Gastroesophageal sphincter (tissue), 4 donors: ENCODE results near the gene MAP1LC3A. TPM values are rescaled to one million over a fixed set of nuclear protein-coding genes. Genes with fewer than 3 reads are reported as not detected.

Experiments used
- ATAC-seq: fragments of 150-250 bp; one replicate; pipeline ENCODE4 v1.9.1; 2016; ENCODE audit warnings: mild to moderate bottlenecking, moderate library complexity
- H3K27ac ChIP-seq, 4 donors: fragments of 200-600 bp; sonication (generic) in 3 of 4; 1 replicate in 3 of 4; 2 replicates in 1 of 4; pipeline ENCODE4 v1.5.1; 2016 to 2019
- H3K27me3 ChIP-seq: fragments of 200-600 bp; sonication (generic); one replicate; pipeline ENCODE4 v1.5.1; 2019
- H3K36me3 ChIP-seq, 2 donors: fragments of 200-600 bp; sonication (generic); one replicate each; pipeline ENCODE4 v1.5.1; 2019; ENCODE audit warnings: control low read depth in 1 of 2
- H3K4me1 ChIP-seq, 3 donors: fragments of 200-600 bp; sonication (generic); 1 replicate in 2 of 3; 2 replicates in 1 of 3; pipeline ENCODE4 v1.5.1; 2016 to 2019; ENCODE audit warnings: control low read depth in 2 of 3
- H3K4me3 ChIP-seq, 2 donors: fragments of 200-600 bp; sonication (generic); one replicate each; pipeline ENCODE4 v1.5.1; 2019; ENCODE audit warnings: mild to moderate bottlenecking in 1 of 2, moderate library complexity in 1 of 2
- H3K9me3 ChIP-seq, 3 donors: fragments of 200-600 bp; sonication (generic); one replicate each; pipeline ENCODE4 v1.5.1; 2017 to 2019; ENCODE audit warnings: control low read depth in 2 of 3
- EP300 ChIP-seq: sonication (generic); formaldehyde crosslinking; IDR thresholded peaks from one replicate; pipeline ENCODE4 v1.6.1; 2017; ENCODE audit warnings: antibody characterized with exemption, mild to moderate bottlenecking
- POLR2A ChIP-seq, 2 donors: fragments of 450-650 bp; IDR thresholded peaks; one replicate each; pipeline ENCODE4 v1.6.1; 2017; ENCODE audit warnings: antibody characterized with exemption in 2 of 2, mild to moderate bottlenecking in 2 of 2, moderate library complexity in 1 of 2
- POLR2AphosphoS5 ChIP-seq: sonication (generic); formaldehyde crosslinking; IDR thresholded peaks from one replicate; pipeline ENCODE4 v1.6.1; 2017; ENCODE audit warnings: antibody characterized with exemption
- WGBS, 2 donors: methylation state at CpG; one replicate each; pipeline ENCODE4 v1.1.5; 2018; ENCODE audit warnings: low coverage in 1 of 2; 5-methylcytosine and 5-hydroxymethylcytosine counted together
- total RNA-seq, 4 donors: library from RNA; depleted of rRNA; stranded (reverse); fragments of >200 nt; gene quantifications; one replicate each; pipeline ENCODE4 v1.1.0, GENCODE V29; 2016
- TF ChIP-seq, protein P1 (sequence below), 4 experiments: fragments of 200-600 bp in 2 of 4; fragments of 450-650 bp in 2 of 4; sonication (generic) in 1 of 4; IDR thresholded peaks; one replicate each; pipeline ENCODE4 v1.5.1; 2017 to 2019; ENCODE audit warnings: antibody characterized with exemption in 4 of 4, mild to moderate bottlenecking in 2 of 4, moderate library complexity in 2 of 4

MAP1LC3A gene
- total RNA-seq, 4 donors from 2014 or later, result 96.0 to 134 (median 115) TPM

DNA sequence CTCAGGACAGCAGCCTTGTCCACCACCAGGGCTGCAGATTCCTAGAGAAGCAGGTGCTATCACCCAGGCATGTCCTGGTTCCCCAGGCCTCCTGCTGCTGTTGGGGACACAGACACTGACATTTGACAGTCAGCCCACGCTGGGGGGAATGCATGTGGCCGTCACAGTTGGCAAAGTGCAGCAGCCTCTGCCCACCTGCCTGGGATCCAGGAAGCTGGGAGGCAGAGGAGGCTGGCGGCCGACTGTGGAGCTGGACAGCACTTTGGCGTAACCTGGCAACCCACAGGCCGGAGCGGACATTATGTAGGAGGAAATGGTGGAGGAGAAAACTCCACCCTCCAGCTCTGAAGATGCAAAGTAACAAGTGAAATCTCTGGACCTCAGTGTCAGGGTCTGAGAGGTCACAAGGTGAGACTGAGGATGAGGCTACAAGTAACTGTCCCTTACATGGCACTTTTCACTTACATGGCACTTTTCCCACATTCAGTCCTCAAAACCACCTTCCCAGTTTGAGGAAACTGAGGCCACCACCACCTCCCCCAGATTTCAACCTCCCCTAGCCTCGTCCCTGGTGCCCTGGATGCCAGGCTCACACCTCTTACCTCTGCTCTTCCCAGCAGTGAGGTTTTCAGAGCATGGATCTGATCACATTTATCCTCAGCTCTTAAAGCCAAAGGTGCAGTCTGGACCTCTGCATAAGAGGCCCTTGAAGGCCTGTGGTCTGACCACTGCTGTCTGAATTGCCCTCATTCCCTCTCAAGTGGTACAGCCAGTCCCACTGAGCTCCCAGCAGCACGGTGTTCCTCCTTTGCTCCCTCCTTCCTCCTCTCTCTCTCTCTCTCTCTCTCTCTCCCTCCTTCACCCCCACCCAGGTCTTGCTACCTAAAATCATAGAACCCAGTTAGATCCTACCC lies 8.7 kb downstream of the MAP1LC3A start:
- WGBS, 2 donors, result 91 to 96% methylated on average over 3 to 6 of the region's 9 CpGs
- no peak overlapping the region for H3K4me3 ChIP-seq
- no peak for ATAC-seq
- no peaks in the 10 kb centered on the region for H3K4me1 ChIP-seq
- TF ChIP-seq POLR2AphosphoS5, result no peak
- TF ChIP-seq, protein P1, sequence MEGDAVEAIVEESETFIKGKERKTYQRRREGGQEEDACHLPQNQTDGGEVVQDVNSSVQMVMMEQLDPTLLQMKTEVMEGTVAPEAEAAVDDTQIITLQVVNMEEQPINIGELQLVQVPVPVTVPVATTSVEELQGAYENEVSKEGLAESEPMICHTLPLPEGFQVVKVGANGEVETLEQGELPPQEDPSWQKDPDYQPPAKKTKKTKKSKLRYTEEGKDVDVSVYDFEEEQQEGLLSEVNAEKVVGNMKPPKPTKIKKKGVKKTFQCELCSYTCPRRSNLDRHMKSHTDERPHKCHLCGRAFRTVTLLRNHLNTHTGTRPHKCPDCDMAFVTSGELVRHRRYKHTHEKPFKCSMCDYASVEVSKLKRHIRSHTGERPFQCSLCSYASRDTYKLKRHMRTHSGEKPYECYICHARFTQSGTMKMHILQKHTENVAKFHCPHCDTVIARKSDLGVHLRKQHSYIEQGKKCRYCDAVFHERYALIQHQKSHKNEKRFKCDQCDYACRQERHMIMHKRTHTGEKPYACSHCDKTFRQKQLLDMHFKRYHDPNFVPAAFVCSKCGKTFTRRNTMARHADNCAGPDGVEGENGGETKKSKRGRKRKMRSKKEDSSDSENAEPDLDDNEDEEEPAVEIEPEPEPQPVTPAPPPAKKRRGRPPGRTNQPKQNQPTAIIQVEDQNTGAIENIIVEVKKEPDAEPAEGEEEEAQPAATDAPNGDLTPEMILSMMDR (IDR thresholded peaks at IDR 0.05), result no peak
- TF ChIP-seq EP300, result no peak
- TF ChIP-seq POLR2A (IDR thresholded peaks at IDR 0.05), result no peak
- no peaks in the 10 kb centered on the region for H3K9me3 ChIP-seq
- H3K27me3 ChIP-seq, result no peaks in the 10 kb centered on the region
- H3K27ac ChIP-seq, result no peak overlapping the region
- peaks cover 0 to 51% of the 10 kb centered on the region in 2 donors for H3K36me3 ChIP-seq

DNA sequence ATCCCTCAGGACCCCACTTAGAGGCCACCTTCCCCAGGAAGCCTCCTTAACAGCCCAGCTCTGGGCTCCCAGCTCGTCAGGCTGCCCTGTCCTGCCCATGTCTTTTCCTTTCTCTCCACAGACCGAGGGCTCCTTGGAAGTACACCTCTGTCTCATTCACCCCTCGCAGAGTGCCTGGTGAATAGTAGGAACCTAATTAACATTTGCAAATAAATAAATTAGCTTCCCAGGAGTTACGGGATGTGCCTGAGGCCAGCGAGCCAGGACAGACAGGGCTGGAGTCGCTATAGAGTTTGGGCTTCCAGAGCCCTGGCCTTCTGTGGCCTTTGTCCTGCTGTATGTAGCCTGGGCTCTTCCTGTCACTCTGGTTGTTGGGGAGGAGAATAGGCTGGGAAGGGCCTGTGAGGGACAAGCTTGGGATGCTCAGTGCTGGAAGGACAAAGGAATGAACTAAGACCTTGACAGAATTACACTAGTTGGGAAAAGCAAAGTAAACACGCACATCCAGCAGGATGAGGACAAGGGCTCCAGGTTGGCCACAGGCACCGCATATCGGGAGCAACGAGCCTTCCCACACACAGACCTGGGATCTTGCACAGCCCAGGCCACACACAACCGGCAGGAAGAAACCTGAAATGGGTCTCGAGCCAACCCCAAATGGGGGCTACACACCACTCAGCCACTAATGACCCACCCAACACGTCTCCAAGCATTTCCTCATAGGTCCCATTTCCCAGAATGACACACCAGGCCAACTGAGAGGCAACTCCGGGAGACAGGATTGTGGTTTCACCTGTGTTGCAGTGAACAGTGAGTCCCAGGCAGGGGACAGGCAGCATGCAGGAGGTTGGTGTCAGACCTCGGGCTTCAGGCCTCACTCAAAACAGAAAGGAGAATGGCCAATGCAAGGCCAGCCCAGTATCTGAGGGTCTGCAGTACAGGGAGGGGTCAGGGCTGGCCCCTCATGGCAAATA lies 9.7 kb downstream of the MAP1LC3A start:
- H3K27me3 ChIP-seq, result no peaks in the 10 kb centered on the region
- TF ChIP-seq POLR2A (IDR thresholded peaks at IDR 0.05) (no peak), EP300 (no peak), POLR2AphosphoS5 (no peak)
- TF ChIP-seq, protein P1 (IDR thresholded peaks at IDR 0.05), result no peak
- no peaks in the 10 kb centered on the region for H3K9me3 ChIP-seq
- H3K4me1 ChIP-seq, result no peaks in the 10 kb centered on the region
- no peak overlapping the region for H3K4me3 ChIP-seq
- H3K27ac ChIP-seq, result no peak overlapping the region
- peaks cover 0 to 60% of the 10 kb centered on the region in 2 donors for H3K36me3 ChIP-seq
- 91 to 95% methylated on average over 11 to 12 of the region's 15 CpGs for WGBS, 2 donors
- ATAC-seq, result no peak

DNA sequence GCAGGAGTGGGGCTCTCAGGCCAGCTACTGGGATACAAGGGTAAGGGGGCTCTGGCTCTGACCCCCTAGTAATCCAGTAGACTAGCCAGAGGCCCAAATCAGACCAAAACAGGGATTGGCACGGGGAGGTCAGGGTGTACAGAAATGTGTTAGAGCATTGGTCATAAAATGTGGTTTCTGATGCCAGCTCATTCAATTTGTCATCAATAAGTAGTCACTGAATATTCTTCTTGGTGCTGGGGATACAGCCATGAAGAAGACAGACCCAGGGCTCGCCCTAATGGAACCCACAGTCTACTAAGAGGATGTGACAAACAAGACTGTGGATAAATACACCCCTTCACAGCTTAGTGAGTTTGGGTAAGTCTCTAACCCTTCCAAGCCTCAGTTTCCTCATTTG lies 11.1 kb downstream of the MAP1LC3A start:
- peaks cover 0 to 71% of the 10 kb centered on the region in 2 donors for H3K36me3 ChIP-seq
- H3K27ac ChIP-seq, result no peak overlapping the region
- ATAC-seq, result no peak
- no peaks in the 10 kb centered on the region for H3K9me3 ChIP-seq
- TF ChIP-seq EP300 (no peak), POLR2AphosphoS5 (no peak), POLR2A (IDR thresholded peaks at IDR 0.05) (no peak)
- TF ChIP-seq, protein P1 (IDR thresholded peaks at IDR 0.05), result no peak
- WGBS, 2 donors, result 86% methylated on average over 1 to 2 of the region's 2 CpGs
- H3K27me3 ChIP-seq, result no peaks in the 10 kb centered on the region
- no peak overlapping the region for H3K4me3 ChIP-seq
- no peaks in the 10 kb centered on the region for H3K4me1 ChIP-seq

DNA sequence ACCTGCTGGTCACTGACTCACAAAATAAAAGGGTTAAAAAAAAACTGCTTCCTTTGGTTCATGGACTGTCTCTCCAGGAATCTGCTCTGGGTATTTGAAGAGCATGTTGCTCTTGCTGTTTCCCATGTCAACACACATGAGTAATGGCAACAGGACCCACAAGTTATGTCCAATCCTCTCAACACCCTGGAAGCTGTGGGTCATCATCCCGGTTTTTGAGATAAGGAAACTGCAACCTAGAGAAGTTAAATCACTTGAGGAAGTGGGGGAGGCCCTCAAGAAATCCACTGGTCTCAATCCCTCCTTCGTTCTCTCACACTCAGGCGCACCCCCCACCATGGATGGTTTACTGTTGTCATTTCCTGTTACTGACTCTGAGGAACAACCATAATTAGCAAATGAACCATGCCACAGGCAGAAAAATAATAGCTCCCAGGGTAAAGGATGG lies 12.4 kb downstream of the MAP1LC3A start:
- H3K27me3 ChIP-seq, result no peaks in the 10 kb centered on the region
- peaks cover 0 to 73% of the 10 kb centered on the region in 2 donors for H3K36me3 ChIP-seq
- no peaks in the 10 kb centered on the region for H3K4me1 ChIP-seq
- no peak overlapping the region for H3K27ac ChIP-seq
- no peaks in the 10 kb centered on the region for H3K9me3 ChIP-seq
- TF ChIP-seq POLR2AphosphoS5 (no peak), POLR2A (IDR thresholded peaks at IDR 0.05) (no peak), EP300 (no peak)
- TF ChIP-seq, protein P1 (IDR thresholded peaks at IDR 0.05), result no peak
- WGBS, 2 donors, result 58 to 68% methylated on average over 2 to 3 of the region's 3 CpGs
- ATAC-seq, result no peak
- H3K4me3 ChIP-seq, result no peak overlapping the region
